ENCODE results near the gene MCHR1. TPM values are rescaled to one million over a fixed set of nuclear protein-coding genes. Genes with fewer than 3 reads are reported as not detected.

The MCHR1 gene
- total RNA-seq, 1 donor from 2014 or later: 0.63 TPM

DNA sequence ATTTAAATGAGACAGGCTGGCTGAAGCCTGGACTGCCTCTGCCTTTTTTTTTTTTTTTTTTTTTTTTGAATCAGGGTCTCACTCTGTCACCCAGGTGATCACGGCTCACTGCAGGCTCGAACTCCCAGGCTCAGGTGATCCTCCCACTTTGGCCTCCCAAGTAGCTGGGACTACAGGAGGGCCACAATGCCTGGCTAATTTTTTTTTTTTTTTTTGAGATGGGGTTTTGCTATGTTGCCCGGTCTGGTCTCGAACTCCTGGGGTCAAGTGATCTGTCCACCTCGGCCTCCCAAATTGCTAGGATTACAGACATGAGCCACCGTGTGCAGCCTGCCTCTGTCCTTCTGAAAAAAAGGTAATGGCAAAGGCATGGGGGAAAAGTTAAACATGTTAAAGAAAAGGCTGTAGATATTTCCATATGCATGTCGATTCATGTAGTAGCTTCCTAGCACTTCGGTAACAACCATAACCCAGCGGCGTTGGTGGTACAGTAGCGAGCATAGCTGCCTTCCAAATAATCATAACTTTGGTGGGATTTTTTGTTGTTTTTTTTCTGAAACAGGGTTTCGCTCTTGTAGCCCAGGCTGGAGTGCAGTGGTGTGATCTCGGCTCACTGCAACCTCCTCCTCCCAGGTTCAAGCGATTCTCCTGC is 48.8 kb downstream of the MCHR1 start:
- Histone ChIP-seq H3K4me3 (ENCODE audit: low read depth, low read length) (no peak overlapping the region), H3K36me3 (ENCODE audit: control insufficient read depth, insufficient read depth, low read length) (no peaks in the 10 kb centered on the region), H3K27me3 (ENCODE audit: control insufficient read depth, insufficient read depth, low read length) (no peaks in the 10 kb centered on the region)
- TF ChIP-seq, protein P1, sequence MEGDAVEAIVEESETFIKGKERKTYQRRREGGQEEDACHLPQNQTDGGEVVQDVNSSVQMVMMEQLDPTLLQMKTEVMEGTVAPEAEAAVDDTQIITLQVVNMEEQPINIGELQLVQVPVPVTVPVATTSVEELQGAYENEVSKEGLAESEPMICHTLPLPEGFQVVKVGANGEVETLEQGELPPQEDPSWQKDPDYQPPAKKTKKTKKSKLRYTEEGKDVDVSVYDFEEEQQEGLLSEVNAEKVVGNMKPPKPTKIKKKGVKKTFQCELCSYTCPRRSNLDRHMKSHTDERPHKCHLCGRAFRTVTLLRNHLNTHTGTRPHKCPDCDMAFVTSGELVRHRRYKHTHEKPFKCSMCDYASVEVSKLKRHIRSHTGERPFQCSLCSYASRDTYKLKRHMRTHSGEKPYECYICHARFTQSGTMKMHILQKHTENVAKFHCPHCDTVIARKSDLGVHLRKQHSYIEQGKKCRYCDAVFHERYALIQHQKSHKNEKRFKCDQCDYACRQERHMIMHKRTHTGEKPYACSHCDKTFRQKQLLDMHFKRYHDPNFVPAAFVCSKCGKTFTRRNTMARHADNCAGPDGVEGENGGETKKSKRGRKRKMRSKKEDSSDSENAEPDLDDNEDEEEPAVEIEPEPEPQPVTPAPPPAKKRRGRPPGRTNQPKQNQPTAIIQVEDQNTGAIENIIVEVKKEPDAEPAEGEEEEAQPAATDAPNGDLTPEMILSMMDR (IDR thresholded peaks at IDR 0.05; ENCODE audit: insufficient read depth, low read length, poor library complexity, severe bottlenecking): no peak
- no peak for DNase-seq (ENCODE audit: low read depth)

DNA sequence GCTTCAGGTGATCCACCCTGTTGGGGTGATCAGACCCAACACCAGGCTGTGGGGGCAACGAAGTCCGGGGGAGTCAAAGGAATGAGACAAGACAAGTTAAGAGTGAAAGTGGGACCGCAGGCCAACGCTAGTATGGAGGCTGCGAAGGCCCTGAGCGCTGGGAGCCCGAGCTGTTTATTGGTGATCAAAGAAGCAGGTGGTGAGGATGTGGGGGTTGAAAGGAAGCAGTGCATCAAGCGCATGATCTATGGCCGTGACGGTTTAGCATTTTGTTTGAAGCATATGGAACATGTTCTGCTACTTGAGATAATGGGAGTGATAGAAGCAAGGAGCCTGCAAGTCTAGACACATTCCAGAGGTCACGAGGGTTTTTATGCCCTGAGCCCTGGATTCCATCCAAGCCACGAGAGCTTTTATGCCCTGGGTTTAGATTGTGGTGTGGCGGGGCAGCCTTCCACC is 49.5 kb downstream of the MCHR1 start:
- Histone ChIP-seq H3K4me3 (ENCODE audit: low read depth, low read length) (no peak overlapping the region), H3K27me3 (ENCODE audit: control insufficient read depth, insufficient read depth, low read length) (no peaks in the 10 kb centered on the region), H3K36me3 (ENCODE audit: control insufficient read depth, insufficient read depth, low read length) (no peaks in the 10 kb centered on the region)
- TF ChIP-seq, protein P1 (IDR thresholded peaks at IDR 0.05; ENCODE audit: insufficient read depth, low read length, poor library complexity, severe bottlenecking): no peak
- no peak for DNase-seq (ENCODE audit: low read depth)

DNA sequence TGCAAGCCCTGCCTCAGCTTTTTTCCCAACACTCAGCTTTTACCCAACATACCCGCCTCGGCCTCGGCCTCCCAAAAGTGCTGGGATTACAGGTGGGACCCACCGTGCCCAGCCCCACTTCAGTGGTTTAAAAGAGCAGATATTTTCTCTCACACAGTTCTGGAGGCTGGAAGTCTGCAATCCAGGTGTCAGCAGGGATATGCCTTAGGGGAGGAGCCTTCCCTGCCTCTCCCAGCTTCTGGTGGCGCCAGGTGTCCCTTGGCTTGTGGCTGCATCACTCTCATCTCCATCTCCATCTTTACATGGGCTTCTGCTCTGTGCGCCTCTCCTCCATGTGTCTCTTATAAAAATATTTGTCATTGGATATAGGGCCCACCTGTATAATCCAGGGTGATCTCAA is 50.0 kb downstream of the MCHR1 start:
- Histone ChIP-seq H3K27me3 (ENCODE audit: control insufficient read depth, insufficient read depth, low read length) (no peaks in the 10 kb centered on the region), H3K36me3 (ENCODE audit: control insufficient read depth, insufficient read depth, low read length) (no peaks in the 10 kb centered on the region), H3K4me3 (ENCODE audit: low read depth, low read length) (no peak overlapping the region)
- no peak for DNase-seq (ENCODE audit: low read depth)
- TF ChIP-seq, protein P1 (IDR thresholded peaks at IDR 0.05; ENCODE audit: insufficient read depth, low read length, poor library complexity, severe bottlenecking): no peak

Other genes with a start within 250 kb of the MCHR1 start
- gene MRTFA, start 42.8 kb upstream of the MCHR1 start, total RNA-seq: 53.0 and 57.1 TPM in 2 replicates
- 16.2 and 21.6 TPM in 2 replicates for gene SLC25A17, start 139.9 kb downstream of the MCHR1 start, total RNA-seq
- gene ST13, start 177.2 kb downstream of the MCHR1 start, total RNA-seq: 160 and 163 TPM in 2 replicates
- gene XPNPEP3, start 177.7 kb downstream of the MCHR1 start, total RNA-seq: 14.9 and 16.1 TPM in 2 replicates
- gene DNAJB7, start 182.6 kb downstream of the MCHR1 start, total RNA-seq: not detected in 2 replicates